Mucosa of rectum (tissue), 2 donors: ENCODE data around the gene MAB21L4.

ENCODE experiments used
- H3K27ac ChIP-seq, 2 donors: one replicate each; pipeline ENCODE4 v1.7.0; 2013; ENCODE audit warnings: inconsistent platforms in 2 of 2, low read depth in 2 of 2, low read length in 2 of 2
- H3K27me3 ChIP-seq, 2 donors: one replicate each; pipeline ENCODE4 v1.7.0; 2013; ENCODE audit warnings: low read length in 2 of 2; ENCODE audit not compliant: control insufficient read depth in 2 of 2, insufficient read depth in 2 of 2
- H3K36me3 ChIP-seq, 2 donors: one replicate each; pipeline ENCODE4 v1.7.0; 2013; ENCODE audit warnings: low read length in 2 of 2; ENCODE audit not compliant: control insufficient read depth in 2 of 2, insufficient read depth in 2 of 2
- H3K4me1 ChIP-seq, 2 donors: one replicate each; pipeline ENCODE4 v1.7.0; 2013; ENCODE audit warnings: low read length in 2 of 2, mild to moderate bottlenecking in 1 of 2; ENCODE audit not compliant: control insufficient read depth in 2 of 2, insufficient read depth in 2 of 2
- H3K4me3 ChIP-seq, 2 donors: one replicate each; pipeline ENCODE4 v1.7.0; 2013; ENCODE audit warnings: low read length in 2 of 2
- H3K9ac ChIP-seq, 2 donors: one replicate each; pipeline ENCODE4 v1.7.0; 2013; ENCODE audit warnings: low read length in 2 of 2, low read depth in 1 of 2, mild to moderate bottlenecking in 1 of 2
- H3K9me3 ChIP-seq, 2 donors: one replicate each; pipeline ENCODE4 v1.7.0; 2013; ENCODE audit warnings: low read length in 2 of 2; ENCODE audit not compliant: control insufficient read depth in 2 of 2
- donor health status: healthy.
- donor health status: Normal muscosa, but diverticular disease.

MAB21L4 gene

GRCh38 chr2:240840435-240841060 is 55.4 kb downstream of the MAB21L4 start:
- no peak overlapping the region for H3K9ac ChIP-seq
- no peaks in the 10 kb centered on the region for H3K9me3 ChIP-seq
- no peak overlapping the region for H3K4me3 ChIP-seq
- peaks cover 0 to 5% of the 10 kb centered on the region in 2 donors for H3K27me3 ChIP-seq
- H3K36me3 ChIP-seq = no peaks in the 10 kb centered on the region
- H3K27ac ChIP-seq = no peak overlapping the region
- peaks cover 0 to 2% of the 10 kb centered on the region in 2 donors for H3K4me1 ChIP-seq

- H3K27ac ChIP-seq = no peak overlapping the region
- H3K4me1 ChIP-seq = peaks cover 0 to 2% of the 10 kb centered on the region in 2 donors
- no peak overlapping the region for H3K9ac ChIP-seq
Observed at GRCh38 chr2:240839152-240840143, 56.5 kb downstream of the MAB21L4 start.

GRCh38 chr2:240837621-240838020 is 58.3 kb downstream of the MAB21L4 start:
- H3K4me3 ChIP-seq = no peak overlapping the region
- peaks cover 0 to 5% of the 10 kb centered on the region in 2 donors for H3K27me3 ChIP-seq
- no peaks in the 10 kb centered on the region for H3K9me3 ChIP-seq
- H3K27ac ChIP-seq = no peak overlapping the region
- no peaks in the 10 kb centered on the region for H3K36me3 ChIP-seq
- peaks cover 0 to 2% of the 10 kb centered on the region in 2 donors for H3K4me1 ChIP-seq
- no peak overlapping the region for H3K9ac ChIP-seq

More at GRCh38 chr2:240839152-240840143, 56.5 kb downstream of the MAB21L4 start:
- peaks cover 0 to 5% of the 10 kb centered on the region in 2 donors for H3K27me3 ChIP-seq
- no peaks in the 10 kb centered on the region for H3K9me3 ChIP-seq
- H3K4me3 ChIP-seq = no peak overlapping the region
- H3K36me3 ChIP-seq = no peaks in the 10 kb centered on the region

GRCh38 chr2:240836781-240837467 is 59.0 kb downstream of the MAB21L4 start:
- no peaks in the 10 kb centered on the region for H3K36me3 ChIP-seq
- no peak overlapping the region for H3K27ac ChIP-seq
- no peak overlapping the region for H3K9ac ChIP-seq
- peaks cover 0 to 5% of the 10 kb centered on the region in 2 donors for H3K27me3 ChIP-seq
- no peaks in the 10 kb centered on the region for H3K9me3 ChIP-seq
- H3K4me1 ChIP-seq = peaks cover 0 to 2% of the 10 kb centered on the region in 2 donors
- H3K4me3 ChIP-seq = no peak overlapping the region
